OCI-LY3 (cell line): ENCODE data around the gene SMYD3.

Experiments used
- H2AFZ ChIP-seq: fragments of 200-600, 300-600 bp; shearing (Covaris generic); 2 replicates; pipeline ENCODE4 v1.6.0; 2014; ENCODE audit warnings: antibody characterized with exemption, low read depth, low read length
- H3K27ac ChIP-seq: fragments of 200-600, 300-600 bp; sonication (generic); 2 replicates; pipeline ENCODE4 v1.5.1; 2014; ENCODE audit warnings: mild to moderate bottlenecking, low read length, moderate library complexity, mixed read lengths
- H3K27me3 ChIP-seq: fragments of 200-600, 300-600 bp; sonication (generic); 2 replicates; pipeline ENCODE4 v1.6.1; 2014; ENCODE audit warnings: low read depth, low read length, mixed read lengths
- H3K36me3 ChIP-seq: fragments of 200-600, 300-600 bp; sonication (generic); replicated peaks from 2 replicates; pipeline ENCODE3; 2014; ENCODE audit warnings: low read depth, low read length, mixed read lengths
- H3K4me1 ChIP-seq: fragments of 300-600, 200-600 bp; sonication (generic); 2 replicates; pipeline ENCODE4 v1.6.1; 2014; ENCODE audit warnings: low read length, mixed read lengths
- H3K4me2 ChIP-seq: fragments of 200-600, 300-600 bp; sonication (generic); 2 replicates; pipeline ENCODE4 v1.6.1; 2014; ENCODE audit warnings: low read length, mixed read lengths
- H3K4me3 ChIP-seq: fragments of 300-600, 200-600 bp; sonication (generic); 2 replicates; pipeline ENCODE4 v1.5.1; 2014; ENCODE audit warnings: antibody characterized with exemption, mild to moderate bottlenecking, low read length, moderate library complexity
- H3K79me2 ChIP-seq: fragments of 300-600, 200-600 bp; shearing (Covaris generic); 2 replicates; pipeline ENCODE4 v1.6.1; 2014; ENCODE audit warnings: mild to moderate bottlenecking, low read length, mixed read lengths
- H3K9ac ChIP-seq: fragments of 300-600, 200-600 bp; shearing (Covaris generic); 2 replicates; pipeline ENCODE4 v1.6.0; 2014; ENCODE audit warnings: mild to moderate bottlenecking, low read length, moderate library complexity
- H3K9me3 ChIP-seq: fragments of 200-600, 300-600 bp; shearing (Covaris generic); 2 replicates; pipeline ENCODE4 v1.6.1; 2014; ENCODE audit warnings: low read length, mixed read lengths; ENCODE audit not compliant: insufficient read depth
- H4K20me1 ChIP-seq: fragments of 200-600, 300-600 bp; sonication (generic); 2 replicates; pipeline ENCODE4 v1.6.1; 2016; ENCODE audit warnings: low read length, mixed read lengths; ENCODE audit not compliant: insufficient read depth
- CTCF ChIP-seq: fragments of 200-600, 300-600 bp; sonication (generic); IDR thresholded peaks from 2 replicates; pipeline ENCODE4 v1.5.1; 2014; ENCODE audit warnings: antibody characterized with exemption, low read length, low read depth
- EZH2phosphoT487 ChIP-seq: fragments of 200-600 bp; shearing (Covaris generic); IDR thresholded peaks from 2 replicates; pipeline ENCODE4 v1.6.1; 2018; ENCODE audit warnings: antibody characterized with exemption, mixed run types, low read depth

Gene SMYD3

GRCh38 chr1:246530482-246530881 lies 23.4 kb upstream of the SMYD3 start:
- H3K27me3 ChIP-seq: no peaks in the 10 kb centered on the region
- TF ChIP-seq EZH2phosphoT487 (no peak), CTCF (no peak)

GRCh38 chr1:246528933-246529731 lies 22.1 kb upstream of the SMYD3 start:
- Histone ChIP-seq H3K4me2 (no peak overlapping the region), H4K20me1 (no peaks in the 10 kb centered on the region), H3K4me1 (0 out of 2 replicates have a peak, but pooled peaks cover 4% of the 10 kb centered on the region), H3K9ac (no peak overlapping the region), H3K4me3 (no peak overlapping the region), H3K9me3 (peaks cover 3% of the 10 kb centered on the region; the same call in 1 of the 2 replicates), H3K79me2 (no peaks in the 10 kb centered on the region), H3K27me3 (no peaks in the 10 kb centered on the region), H2AFZ (no peak overlapping the region), H3K36me3 (no peaks in the 10 kb centered on the region), H3K27ac (no peak overlapping the region)
- TF ChIP-seq EZH2phosphoT487 (no peak), CTCF (no peak)

More at GRCh38 chr1:246530482-246530881, 23.4 kb upstream of the SMYD3 start:
- Histone ChIP-seq H3K4me3 (no peak overlapping the region), H3K4me2 (no peak overlapping the region), H3K79me2 (no peaks in the 10 kb centered on the region), H3K27ac (no peak overlapping the region), H3K4me1 (0 out of 2 replicates have a peak, but pooled peaks cover 4% of the 10 kb centered on the region), H3K36me3 (no peaks in the 10 kb centered on the region), H2AFZ (no peak overlapping the region), H3K9ac (no peak overlapping the region), H3K9me3 (0 out of 2 replicates have a peak, but pooled peaks cover 3% of the 10 kb centered on the region), H4K20me1 (no peaks in the 10 kb centered on the region)

DNA sequence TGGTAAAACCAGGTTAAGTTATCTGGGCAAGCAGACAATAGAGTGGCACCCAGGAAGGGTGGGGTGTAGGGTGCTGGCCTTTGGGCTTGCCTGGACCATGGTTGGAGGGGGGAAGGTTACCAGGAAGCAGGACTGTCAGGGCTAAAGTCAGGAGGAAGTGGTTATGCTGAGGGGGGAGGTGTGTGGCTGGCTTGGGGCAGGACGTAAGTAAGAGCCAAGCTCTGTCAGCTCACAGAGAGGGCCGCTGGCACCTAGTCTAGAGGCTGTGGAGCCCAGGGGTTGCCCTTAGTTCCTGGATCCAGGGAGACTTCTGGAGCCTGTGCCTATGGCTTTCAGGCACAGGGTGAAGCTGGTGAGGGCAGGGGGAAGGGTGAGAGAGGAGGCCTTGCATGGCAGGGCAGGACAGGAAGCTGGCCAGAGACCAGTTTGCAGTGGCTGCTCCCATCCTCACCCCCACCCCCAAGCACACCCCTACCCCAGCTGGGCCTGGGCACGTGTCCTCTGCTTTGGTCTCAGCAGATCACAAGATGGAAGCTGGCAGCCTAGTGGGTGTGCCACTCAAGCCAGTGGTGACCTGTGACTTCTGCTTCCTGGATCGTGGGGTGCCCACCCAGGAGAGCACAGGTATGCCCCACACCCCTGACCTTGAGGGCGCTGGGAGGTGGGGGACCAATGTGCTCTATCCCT lies 20.5 kb upstream of the SMYD3 start:
- peak overlapping the region; percentile 39; the same call in 1 of the 2 replicates for H2AFZ ChIP-seq

More for the DNA sequence above, 20.5 kb upstream of the SMYD3 start:
- peaks cover 3% of the 10 kb centered on the region; the same call in 1 of the 2 replicates for H3K9me3 ChIP-seq
- no peaks in the 10 kb centered on the region for H3K27me3 ChIP-seq
- no peaks in the 10 kb centered on the region for H3K36me3 ChIP-seq
- H3K9ac ChIP-seq: no peak overlapping the region
- H4K20me1 ChIP-seq: no peaks in the 10 kb centered on the region
- no peaks in the 10 kb centered on the region for H3K79me2 ChIP-seq
- H3K4me2 ChIP-seq: no peak overlapping the region
- TF ChIP-seq EZH2phosphoT487: no peak
- no peak for TF ChIP-seq CTCF
- H3K4me3 ChIP-seq: no peak overlapping the region
- 0 out of 2 replicates have a peak, but pooled peaks cover 4% of the 10 kb centered on the region for H3K4me1 ChIP-seq
- no peak overlapping the region for H3K27ac ChIP-seq
